HUES6 (cell line): ENCODE data around the gene THNSL1.
"Not testable (repeated sequence)": the region's sequence is repeated elsewhere in the genome, so short reads cannot be mapped to it uniquely, and the experiment has no call there.

ENCODE experiments used
- H3K27ac ChIP-seq: 2 replicates; pipeline ENCODE4 v1.7.0; 2013; ENCODE audit warnings: low read depth, mild to moderate bottlenecking, low read length, inconsistent platforms
- H3K27me3 ChIP-seq: 2 replicates; pipeline ENCODE4 v1.6.1; 2013; ENCODE audit warnings: low read length; ENCODE audit not compliant: control insufficient read depth, insufficient read depth
- H3K36me3 ChIP-seq: 2 replicates; pipeline ENCODE4 v1.6.1; 2013; ENCODE audit warnings: low read length; ENCODE audit not compliant: control insufficient read depth, insufficient read depth
- H3K4me1 ChIP-seq: 2 replicates; pipeline ENCODE4 v1.6.1; 2013; ENCODE audit warnings: low read length; ENCODE audit not compliant: control insufficient read depth, insufficient read depth
- H3K4me3 ChIP-seq: 2 replicates; pipeline ENCODE4 v1.5.1; 2013; ENCODE audit warnings: low read depth, low read length
- H3K9ac ChIP-seq: one replicate; pipeline ENCODE4 v1.6.1; 2013; ENCODE audit warnings: mild to moderate bottlenecking, low read length
- H3K9me3 ChIP-seq: 2 replicates; pipeline ENCODE4 v1.6.1; 2013; ENCODE audit warnings: low read depth, low read length; ENCODE audit not compliant: control insufficient read depth, insufficient read depth

Gene THNSL1

DNA sequence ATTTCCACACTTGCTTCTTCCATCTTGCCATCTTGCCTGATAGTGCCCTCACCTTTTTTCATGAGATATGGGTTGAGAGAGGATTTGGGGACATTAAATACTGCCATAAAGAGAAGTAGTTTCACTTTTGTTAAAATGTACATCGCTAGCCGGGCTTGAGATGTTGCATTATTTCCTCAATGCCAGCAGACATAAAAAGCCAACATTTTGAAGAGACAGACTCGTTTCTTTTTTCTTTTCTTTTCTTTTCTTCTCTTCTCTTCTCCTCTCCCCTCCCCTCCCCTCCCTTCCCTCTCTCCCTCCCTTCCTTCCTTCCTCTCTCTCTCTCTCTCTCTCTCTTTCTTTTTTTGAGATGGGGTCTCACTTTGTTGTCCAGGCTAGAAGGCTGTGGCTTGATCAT, 18.4 kb upstream of the THNSL1 start:
- Histone ChIP-seq H3K27me3 (no peaks in the 10 kb centered on the region), H3K4me3 (no peak overlapping the region), H3K4me1 (no peaks in the 10 kb centered on the region), H3K9me3 (no peaks in the 10 kb centered on the region), H3K27ac (no peak overlapping the region), H3K9ac (no peak overlapping the region), H3K36me3 (no peaks in the 10 kb centered on the region)

DNA sequence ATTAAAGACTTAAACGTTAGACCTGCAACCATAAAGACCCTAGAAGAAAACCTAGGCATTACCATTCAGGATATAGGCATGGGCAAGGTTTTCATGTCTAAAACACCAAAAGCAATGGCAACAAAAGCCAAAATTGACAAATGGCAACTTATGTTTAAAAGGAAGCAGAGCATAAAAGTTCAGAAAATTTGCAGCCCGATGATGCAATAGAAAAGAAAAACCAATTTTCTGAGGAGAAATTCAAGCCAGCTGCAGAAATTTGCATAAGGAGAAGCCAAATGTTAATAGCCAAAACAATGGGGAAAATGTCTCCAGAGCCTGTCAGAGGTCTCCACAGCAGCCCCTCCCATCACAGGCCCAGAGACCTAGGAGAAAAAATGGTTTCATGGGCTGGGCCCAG, 4.8 kb upstream of the THNSL1 start:
- H3K4me1 ChIP-seq, H3K9ac ChIP-seq, H3K9me3 ChIP-seq, H3K4me3 ChIP-seq, H3K27me3 ChIP-seq, H3K27ac ChIP-seq, H3K36me3 ChIP-seq: not testable (repeated sequence)

DNA sequence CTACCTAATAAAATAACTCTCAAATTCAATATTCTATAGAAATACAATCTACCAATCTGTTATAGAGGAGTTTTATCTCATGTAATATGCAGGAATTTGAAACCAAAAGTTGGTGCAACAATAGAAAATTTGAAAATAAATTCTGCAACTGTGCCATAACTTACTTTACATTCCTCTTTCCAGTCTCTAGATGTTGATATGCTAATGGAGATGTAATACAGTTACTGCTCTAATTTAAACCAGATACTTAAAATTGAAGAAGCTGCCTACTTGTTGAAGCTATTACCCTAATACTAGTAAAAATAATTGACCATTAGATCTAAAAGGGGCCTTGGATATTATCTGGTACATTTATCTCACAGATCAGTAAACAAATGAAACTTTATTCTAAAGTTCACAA, 1.8 kb upstream of the THNSL1 start:
- Histone ChIP-seq H3K4me3 (no peak overlapping the region), H3K9ac (no peak overlapping the region), H3K4me1 (0 out of 2 replicates have a peak, but pooled peaks cover 6% of the 10 kb centered on the region), H3K27me3 (no peaks in the 10 kb centered on the region), H3K36me3 (no peaks in the 10 kb centered on the region), H3K9me3 (no peaks in the 10 kb centered on the region), H3K27ac (no peak overlapping the region)

DNA sequence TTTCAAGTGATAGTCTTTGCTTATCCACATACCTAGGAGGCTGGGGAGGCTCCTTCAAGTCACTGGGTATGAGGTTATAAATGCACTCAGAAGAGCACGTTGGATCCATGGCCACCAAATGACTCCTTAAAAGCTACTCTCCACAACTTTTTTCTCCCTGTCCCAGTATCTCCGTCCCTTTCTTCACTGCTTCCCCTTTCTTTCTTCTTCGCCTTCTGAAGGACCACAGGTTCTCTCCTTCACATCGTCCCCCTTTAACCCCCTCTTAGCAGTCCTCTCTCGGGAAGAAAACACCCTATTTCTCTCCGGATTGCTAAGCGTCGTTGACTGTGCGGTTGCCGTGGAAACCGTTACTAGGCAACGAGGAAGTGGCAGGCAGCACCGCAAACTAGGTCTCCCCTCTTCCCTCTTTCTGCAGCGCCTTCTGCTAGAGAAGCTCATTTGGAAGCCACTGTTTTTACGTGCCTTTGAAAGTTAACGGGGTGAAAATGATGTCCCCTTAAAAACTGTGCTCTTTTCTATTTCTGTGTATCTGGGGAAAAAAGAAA, 510 bp upstream of the THNSL1 start, which contains the start of gene ENKUR:
Gene ENKUR, minus strand, starts transcription at position 331 of the 548 bp plus-strand sequence. Its CDS starts 222 bp downstream, at position 109.
- H3K9me3 ChIP-seq = no peaks in the 10 kb centered on the region
- H3K27ac ChIP-seq = peak within 1 kb of the TSS; percentile 45; the same call in 1 of the 2 replicates
- no peaks in the 10 kb centered on the region for H3K36me3 ChIP-seq
- no peaks in the 10 kb centered on the region for H3K27me3 ChIP-seq
- peak within 1 kb of the TSS; percentile 82 for H3K4me3 ChIP-seq
- H3K9ac ChIP-seq = peak within 1 kb of the TSS; percentile 91
- H3K4me1 ChIP-seq = 0 out of 2 replicates have a peak, but pooled peaks cover 6% of the 10 kb centered on the region

DNA sequence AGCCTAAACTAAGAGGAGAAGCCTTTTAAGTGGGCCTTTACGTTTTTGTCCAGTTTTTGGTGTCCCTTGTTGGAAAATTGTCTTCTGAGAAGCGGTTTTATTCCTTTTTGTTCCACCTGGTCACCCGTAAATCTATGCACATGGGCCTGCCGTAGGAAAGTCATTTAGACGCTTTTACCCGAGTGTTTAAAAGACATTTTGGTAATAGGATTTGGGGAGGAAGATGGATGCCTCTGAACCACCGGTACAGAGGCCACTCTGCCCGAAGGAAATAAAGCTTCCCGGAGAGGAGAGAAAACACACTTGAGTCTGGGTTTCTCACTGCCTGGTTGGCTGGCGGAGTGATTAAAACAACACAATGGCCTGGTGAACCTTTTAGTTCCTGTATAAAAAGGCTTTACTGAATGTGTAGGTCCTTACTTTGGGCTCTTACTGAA, 760 bp downstream of the THNSL1 start:
- no peaks in the 10 kb centered on the region for H3K27me3 ChIP-seq
- H3K9me3 ChIP-seq = no peaks in the 10 kb centered on the region
- peak overlapping the region; percentile 82 for H3K4me3 ChIP-seq
- H3K4me1 ChIP-seq = 0 out of 2 replicates have a peak, but pooled peaks cover 6% of the 10 kb centered on the region
- H3K9ac ChIP-seq = peak overlapping the region; percentile 91
- H3K27ac ChIP-seq = peak overlapping the region; percentile 45; the same call in 1 of the 2 replicates
- no peaks in the 10 kb centered on the region for H3K36me3 ChIP-seq

DNA sequence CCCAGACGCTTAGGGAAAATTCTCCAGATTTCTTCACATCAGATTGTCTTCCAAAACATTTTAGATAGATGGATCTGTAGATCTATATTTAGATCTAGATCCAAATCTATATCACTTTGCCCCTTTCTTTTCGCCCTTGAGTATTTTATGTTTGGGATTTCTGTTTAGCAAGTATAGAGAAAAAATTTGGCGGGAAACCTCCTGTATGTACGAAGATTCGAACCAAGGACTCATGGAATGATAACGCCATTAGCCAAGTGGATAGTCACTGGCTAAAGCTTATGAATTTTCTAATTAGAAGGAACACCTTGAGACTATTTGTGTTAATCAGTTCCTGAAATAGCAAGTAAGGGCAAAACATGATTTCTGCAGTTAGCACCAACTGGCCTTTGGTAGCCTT, 1.2 kb downstream of the THNSL1 start:
- Histone ChIP-seq H3K27ac (no peak overlapping the region), H3K36me3 (no peaks in the 10 kb centered on the region), H3K4me1 (0 out of 2 replicates have a peak, but pooled peaks cover 6% of the 10 kb centered on the region), H3K9me3 (no peaks in the 10 kb centered on the region), H3K4me3 (peak overlapping the region; percentile 82), H3K27me3 (no peaks in the 10 kb centered on the region), H3K9ac (no peak overlapping the region)

DNA sequence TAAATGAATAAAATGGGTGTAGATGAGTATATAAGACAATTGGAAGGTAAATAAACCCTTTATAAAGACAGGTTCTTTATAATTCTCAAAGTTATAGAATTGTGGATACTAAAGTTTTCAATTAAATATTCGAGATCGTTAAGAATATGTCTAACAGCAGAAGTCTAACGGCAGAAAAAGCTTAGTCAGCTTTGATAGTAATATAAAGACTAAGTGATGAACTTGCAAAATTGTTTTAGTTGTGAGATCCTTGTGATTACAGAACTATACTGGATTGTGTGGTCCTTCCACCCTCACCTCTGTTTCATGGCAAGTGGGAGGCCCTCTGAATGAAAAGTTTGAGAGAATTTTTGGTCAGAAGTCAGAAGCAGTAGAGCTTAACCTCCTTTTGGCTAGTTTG, 2.3 kb downstream of the THNSL1 start:
- Histone ChIP-seq H3K27me3 (no peaks in the 10 kb centered on the region), H3K4me3 (no peak overlapping the region), H3K9me3 (no peaks in the 10 kb centered on the region), H3K4me1 (0 out of 2 replicates have a peak, but pooled peaks cover 6% of the 10 kb centered on the region), H3K36me3 (no peaks in the 10 kb centered on the region), H3K27ac (no peak overlapping the region), H3K9ac (no peak overlapping the region)

DNA sequence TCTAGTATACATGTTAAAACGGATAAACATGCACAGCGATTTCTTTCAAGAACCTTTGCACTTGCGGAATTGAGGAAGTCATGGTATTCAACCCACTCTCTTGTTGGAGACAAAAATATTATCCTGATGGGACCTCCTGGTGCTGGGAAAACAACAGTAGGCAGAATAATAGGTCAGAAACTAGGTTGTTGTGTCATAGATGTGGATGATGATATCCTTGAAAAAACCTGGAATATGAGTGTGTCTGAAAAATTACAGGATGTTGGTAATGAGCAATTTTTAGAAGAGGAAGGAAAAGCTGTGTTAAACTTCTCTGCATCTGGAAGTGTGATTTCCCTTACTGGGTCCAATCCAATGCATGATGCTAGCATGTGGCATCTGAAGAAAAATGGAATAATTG, 6.9 kb downstream of the THNSL1 start:
- H3K27ac ChIP-seq = no peak overlapping the region
- H3K36me3 ChIP-seq = no peaks in the 10 kb centered on the region
- no peaks in the 10 kb centered on the region for H3K4me1 ChIP-seq
- no peaks in the 10 kb centered on the region for H3K27me3 ChIP-seq
- H3K9ac ChIP-seq = no peak overlapping the region
- H3K9me3 ChIP-seq = no peaks in the 10 kb centered on the region
- no peak overlapping the region for H3K4me3 ChIP-seq

DNA sequence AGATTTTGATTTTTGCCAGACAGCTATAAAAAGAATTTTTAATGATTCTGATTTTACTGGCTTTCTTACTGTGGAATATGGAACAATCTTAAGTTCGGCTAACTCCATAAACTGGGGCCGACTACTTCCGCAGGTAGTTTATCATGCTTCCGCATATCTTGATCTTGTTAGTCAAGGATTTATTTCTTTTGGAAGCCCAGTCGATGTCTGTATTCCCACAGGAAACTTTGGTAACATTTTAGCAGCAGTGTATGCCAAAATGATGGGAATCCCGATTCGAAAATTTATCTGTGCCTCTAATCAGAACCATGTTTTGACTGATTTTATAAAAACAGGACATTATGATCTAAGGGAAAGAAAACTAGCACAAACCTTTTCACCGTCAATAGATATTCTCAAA, 8.1 kb downstream of the THNSL1 start:
- no peaks in the 10 kb centered on the region for H3K9me3 ChIP-seq

DNA sequence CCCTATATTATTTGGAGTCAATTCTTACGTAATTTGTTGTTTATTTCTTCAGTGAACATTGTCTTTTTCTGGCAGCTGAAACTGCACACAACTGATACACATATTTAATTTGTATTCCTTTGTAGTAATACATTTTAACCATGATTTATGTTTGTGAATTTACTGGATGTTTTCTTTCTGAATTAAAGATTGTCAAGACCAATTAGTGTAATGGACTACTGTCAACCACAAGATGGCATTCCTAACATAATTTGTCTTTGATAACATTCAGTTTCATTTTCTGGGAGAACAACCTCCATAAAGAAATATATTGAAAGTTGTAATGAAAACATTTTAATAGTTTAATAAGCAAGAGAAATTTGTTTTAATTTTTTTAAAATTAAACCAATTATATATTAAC, 10.1 kb downstream of the THNSL1 start:
- H3K9ac ChIP-seq = no peak overlapping the region
- no peaks in the 10 kb centered on the region for H3K36me3 ChIP-seq
- H3K27me3 ChIP-seq = no peaks in the 10 kb centered on the region
- H3K4me1 ChIP-seq = no peaks in the 10 kb centered on the region
- no peaks in the 10 kb centered on the region for H3K9me3 ChIP-seq
- H3K27ac ChIP-seq = no peak overlapping the region
- no peak overlapping the region for H3K4me3 ChIP-seq

More for the DNA sequence above, 8.1 kb downstream of the THNSL1 start:
- no peak overlapping the region for H3K9ac ChIP-seq
- H3K4me1 ChIP-seq = no peaks in the 10 kb centered on the region
- no peak overlapping the region for H3K27ac ChIP-seq
- no peaks in the 10 kb centered on the region for H3K36me3 ChIP-seq
- no peak overlapping the region for H3K4me3 ChIP-seq
- H3K27me3 ChIP-seq = no peaks in the 10 kb centered on the region

DNA sequence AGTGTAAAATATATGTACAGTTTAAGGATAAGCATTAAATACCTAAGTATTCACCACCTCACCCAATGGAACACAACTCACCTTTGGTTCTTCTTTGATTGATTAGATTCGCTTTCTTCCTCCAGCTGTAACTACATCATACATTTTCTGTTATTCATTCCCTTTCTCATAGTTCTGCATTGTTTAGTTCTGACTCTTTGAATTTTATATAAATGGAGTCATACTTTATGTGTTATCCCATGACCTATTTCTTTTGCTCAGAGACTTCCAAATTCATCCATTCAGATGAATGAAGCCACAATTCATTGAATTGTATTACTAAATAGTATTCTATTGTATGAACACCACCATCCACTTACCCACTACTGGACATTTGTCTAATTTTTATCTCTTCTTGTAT, 12.3 kb downstream of the THNSL1 start:
- no peak overlapping the region for H3K27ac ChIP-seq
- no peaks in the 10 kb centered on the region for H3K9me3 ChIP-seq
- no peaks in the 10 kb centered on the region for H3K27me3 ChIP-seq
- H3K36me3 ChIP-seq = no peaks in the 10 kb centered on the region
- no peaks in the 10 kb centered on the region for H3K4me1 ChIP-seq
- H3K4me3 ChIP-seq = no peak overlapping the region
- H3K9ac ChIP-seq = no peak overlapping the region
